GM19035 (cell line): ENCODE measurements around the gene HP1BP3.
"Not testable (repeated sequence)": the region's sequence is repeated elsewhere in the genome, so short reads cannot be mapped to it uniquely, and the experiment has no call there.

Experiments used
- ATAC-seq: cut with Tn5 transposase; IDR thresholded peaks from one replicate; pipeline ENCODE4 v1.9.1; 2021; ENCODE audit not compliant: unreplicated experiment

The HP1BP3 gene

GRCh38 chr1:20727746-20728316 lies 59.3 kb downstream of the HP1BP3 start:
- ATAC-seq = no peak

GRCh38 chr1:20726932-20727745 lies 60.0 kb downstream of the HP1BP3 start:
- ATAC-seq = no peak

- ATAC-seq = no peak
Observed at GRCh38 chr1:20726118-20726911, 60.8 kb downstream of the HP1BP3 start.

- no peak for ATAC-seq
Observed at GRCh38 chr1:20725189-20726117, 61.7 kb downstream of the HP1BP3 start.

- ATAC-seq = no peak
Observed at GRCh38 chr1:20724364-20725188, 62.5 kb downstream of the HP1BP3 start.

GRCh38 chr1:20723537-20724363 lies 63.4 kb downstream of the HP1BP3 start:
- no peak for ATAC-seq

- ATAC-seq = no peak
Observed at GRCh38 chr1:20723159-20723536, 64.0 kb downstream of the HP1BP3 start.

- no peak for ATAC-seq
Observed at GRCh38 chr1:20721117-20722061, 65.7 kb downstream of the HP1BP3 start.

GRCh38 chr1:20720631-20721091 lies 66.4 kb downstream of the HP1BP3 start:
- ATAC-seq = no peak

GRCh38 chr1:20719871-20720620 lies 67.1 kb downstream of the HP1BP3 start:
- ATAC-seq = no peak

GRCh38 chr1:20719261-20719660 lies 67.8 kb downstream of the HP1BP3 start:
- no peak for ATAC-seq

- not testable (repeated sequence) for ATAC-seq
Observed at GRCh38 chr1:20718343-20718882, 68.7 kb downstream of the HP1BP3 start.

GRCh38 chr1:20717452-20718342 lies 69.4 kb downstream of the HP1BP3 start, which contains the start of gene KIF17:
TSS of gene KIF17 (minus strand) at chr1:20718007. CDS start at chr1:20717706, 301 bp downstream.
- no peak for ATAC-seq

- ATAC-seq = no peak
Observed at GRCh38 chr1:20716232-20716631, 70.9 kb downstream of the HP1BP3 start.

- no peak for ATAC-seq
Observed at GRCh38 chr1:20715406-20715805, 71.7 kb downstream of the HP1BP3 start.

GRCh38 chr1:20713440-20713839 lies 73.7 kb downstream of the HP1BP3 start:
- no peak for ATAC-seq
